Mammary epithelial cell (primary cell): ENCODE measurements around the gene TEAD1.

Experiments
- EZH2 ChIP-seq: IDR thresholded peaks from 2 replicates; pipeline ENCODE4 v1.6.1; 2012; ENCODE audit warnings: low read length, inconsistent platforms, borderline replicate concordance
- TF ChIP-seq, protein P1 (sequence below), 2 donors: IDR thresholded peaks in 1 of 2; conservative IDR thresholded peaks in 1 of 2; 2 replicates each; pipeline ENCODE4 v1.5.1; 2011 to 2012; ENCODE audit warnings: inconsistent platforms in 2 of 2, low read length in 2 of 2, mild to moderate bottlenecking in 2 of 2, control low read depth in 1 of 2, low read depth in 1 of 2; ENCODE audit not compliant: insufficient read depth in 1 of 2; ENCODE audit errors: extremely low read depth in 1 of 2

- TF ChIP-seq, protein P1, sequence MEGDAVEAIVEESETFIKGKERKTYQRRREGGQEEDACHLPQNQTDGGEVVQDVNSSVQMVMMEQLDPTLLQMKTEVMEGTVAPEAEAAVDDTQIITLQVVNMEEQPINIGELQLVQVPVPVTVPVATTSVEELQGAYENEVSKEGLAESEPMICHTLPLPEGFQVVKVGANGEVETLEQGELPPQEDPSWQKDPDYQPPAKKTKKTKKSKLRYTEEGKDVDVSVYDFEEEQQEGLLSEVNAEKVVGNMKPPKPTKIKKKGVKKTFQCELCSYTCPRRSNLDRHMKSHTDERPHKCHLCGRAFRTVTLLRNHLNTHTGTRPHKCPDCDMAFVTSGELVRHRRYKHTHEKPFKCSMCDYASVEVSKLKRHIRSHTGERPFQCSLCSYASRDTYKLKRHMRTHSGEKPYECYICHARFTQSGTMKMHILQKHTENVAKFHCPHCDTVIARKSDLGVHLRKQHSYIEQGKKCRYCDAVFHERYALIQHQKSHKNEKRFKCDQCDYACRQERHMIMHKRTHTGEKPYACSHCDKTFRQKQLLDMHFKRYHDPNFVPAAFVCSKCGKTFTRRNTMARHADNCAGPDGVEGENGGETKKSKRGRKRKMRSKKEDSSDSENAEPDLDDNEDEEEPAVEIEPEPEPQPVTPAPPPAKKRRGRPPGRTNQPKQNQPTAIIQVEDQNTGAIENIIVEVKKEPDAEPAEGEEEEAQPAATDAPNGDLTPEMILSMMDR (conservative IDR thresholded peaks at IDR 0.05 in 1 of 2, IDR thresholded peaks at IDR 0.05 in 1 of 2; ENCODE audit: extremely low read depth in 1 of 2, insufficient read depth in 1 of 2, low read depth in 1 of 2, low read length in 2 of 2): no peak
- no peak for TF ChIP-seq EZH2
Observed at GRCh38 chr11:12802418-12803085, 128.3 kb downstream of the TEAD1 start.
